GM23248 (cell line): ENCODE results near the gene ATP6V1G3.

Experiments
- EZH2 ChIP-seq: fragments of 200-600 bp; sonication (generic); IDR thresholded peaks from 2 replicates; pipeline ENCODE4 v1.6.1; 2018; ENCODE audit warnings: antibody characterized with exemption, mild to moderate bottlenecking; ENCODE audit not compliant: insufficient read depth, poor library complexity, severe bottlenecking
- EZH2phosphoT487 ChIP-seq: fragments of 200-600 bp; sonication (generic); IDR thresholded peaks from 2 replicates; pipeline ENCODE4 v1.6.1; 2018; ENCODE audit warnings: antibody characterized with exemption, moderate library complexity, mild to moderate bottlenecking, low read depth; ENCODE audit not compliant: insufficient read depth

- TF ChIP-seq EZH2phosphoT487 (no peak), EZH2 (no peak)
These were observed 35.5 kb upstream of the ATP6V1G3 start for GRCh38 chr1:198575798-198576641.
